T47D (cell line): Measurements from ENCODE around the gene GPATCH11.
A peak's percentile ranks its signal among the peaks of the same experiment; 100 is the strongest.

Source experiments
- DNase-seq, 2 experiments: peaks; one replicate each; pipeline versions ENCODE4 v3.0.0 to v3.0.0-alpha.2; 2011 to 2012; ENCODE audit warnings: low read depth in 1 of 2, low spot score in 1 of 2
- JUND ChIP-seq: IDR thresholded peaks from 2 replicates; pipeline ENCODE4 v1.6.1; 2012; ENCODE audit warnings: low read depth
- in situ Hi-C: cut with HindIII; loops from 2 replicates; pipeline ENCODE4 v1.10.0; 2016; ENCODE audit warnings: low sequenced_read_pairs, low pct_unique_long_range_greater_than_20kb

Gene GPATCH11

GRCh38 chr2:37083873-37084794 lies at the start of gene GPATCH11, which contains the start of gene HEATR5B:
GPATCH11 (plus strand) TSS chr2:37084518; CDS start chr2:37088382, 3,864 bp downstream.
HEATR5B (minus strand) TSS chr2:37084372; CDS start chr2:37083414, 958 bp downstream.
- TF ChIP-seq JUND: no peak
- DNase-seq: peak; percentile 86 to 95
- in situ Hi-C loops: no loop called here

- DNase-seq: no peak
- TF ChIP-seq JUND: no peak
- in situ Hi-C loops: no loop called here
Measured at GRCh38 chr2:37037771-37038170, 46.5 kb upstream of the GPATCH11 start.

GRCh38 chr2:37039580-37039979 lies 44.7 kb upstream of the GPATCH11 start:
- no peak for TF ChIP-seq JUND
- in situ Hi-C loops: no loop called here
- no peak for DNase-seq

GRCh38 chr2:37052600-37053332 lies 31.6 kb upstream of the GPATCH11 start:
- no peak for DNase-seq
- in situ Hi-C loops: no loop called here
- no peak for TF ChIP-seq JUND

DNA sequence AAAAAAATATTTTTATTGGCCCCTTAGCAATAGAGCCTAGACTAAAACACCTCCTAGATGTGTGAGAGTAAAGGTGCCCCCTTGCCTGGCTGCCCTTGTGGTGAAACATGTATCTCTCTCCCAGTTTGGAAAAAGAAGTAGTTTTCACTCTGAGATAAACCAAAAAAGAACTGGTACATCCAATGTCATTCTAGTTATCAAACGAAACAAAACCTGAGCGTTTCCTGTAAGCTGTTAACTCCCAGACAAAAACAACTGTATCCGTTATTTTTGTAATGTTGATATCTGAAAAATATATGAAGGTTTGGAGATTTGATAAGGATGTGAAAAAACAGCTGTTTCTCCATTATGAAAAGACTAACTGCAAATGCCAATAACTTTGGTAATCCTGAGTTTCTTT lies 24.5 kb upstream of the GPATCH11 start:
- no peak for DNase-seq
- in situ Hi-C loops: no loop called here
- TF ChIP-seq JUND: no peak

GRCh38 chr2:37060446-37060845 lies 23.9 kb upstream of the GPATCH11 start:
- no peak for DNase-seq
- in situ Hi-C loops: no loop called here
- TF ChIP-seq JUND: no peak

- in situ Hi-C loops: no loop called here
- no peak for DNase-seq
- no peak for TF ChIP-seq JUND
Measured at GRCh38 chr2:37061013-37061711, 23.2 kb upstream of the GPATCH11 start.

DNA sequence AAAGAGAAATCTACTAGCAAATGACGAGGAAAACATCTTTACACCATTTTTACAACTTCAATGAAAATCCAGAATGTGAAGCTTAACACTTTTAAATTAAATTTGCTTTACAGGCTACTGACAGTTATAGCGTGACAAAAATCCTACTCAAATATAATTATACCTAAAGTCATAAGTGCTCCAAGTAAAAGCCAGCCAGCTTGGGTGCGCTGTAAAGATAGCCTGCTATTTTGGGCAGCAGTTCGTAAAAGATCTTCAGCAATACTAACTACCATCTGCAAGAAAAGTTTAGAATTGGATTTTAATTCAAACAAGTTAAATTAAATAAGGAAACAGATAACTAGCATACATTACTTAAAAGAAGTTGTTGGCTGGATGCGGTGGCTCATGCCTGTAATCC lies 22.5 kb upstream of the GPATCH11 start:
- no peak for TF ChIP-seq JUND
- no peak for DNase-seq
- in situ Hi-C loops: no loop called here

DNA sequence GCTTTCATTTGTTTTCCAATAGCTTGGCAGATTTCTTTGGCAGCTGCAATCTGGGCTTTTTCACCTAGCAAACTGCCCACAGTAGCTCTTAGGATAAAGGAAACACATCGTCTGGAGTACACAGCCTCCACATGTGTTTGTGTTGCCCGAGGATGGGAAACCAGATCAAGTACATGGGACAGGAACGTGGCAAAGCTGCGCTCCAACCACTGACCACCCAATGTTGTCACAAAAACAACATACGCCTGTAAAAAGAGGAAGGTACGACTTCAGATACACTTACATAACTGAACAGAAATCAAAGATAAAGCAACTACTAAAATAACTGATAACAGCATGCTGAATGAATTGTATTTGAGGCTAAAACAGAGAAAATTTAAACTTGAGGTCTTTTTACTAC lies 15.6 kb upstream of the GPATCH11 start:
- no peak for TF ChIP-seq JUND
- in situ Hi-C loops: no loop called here
- no peak for DNase-seq

DNA sequence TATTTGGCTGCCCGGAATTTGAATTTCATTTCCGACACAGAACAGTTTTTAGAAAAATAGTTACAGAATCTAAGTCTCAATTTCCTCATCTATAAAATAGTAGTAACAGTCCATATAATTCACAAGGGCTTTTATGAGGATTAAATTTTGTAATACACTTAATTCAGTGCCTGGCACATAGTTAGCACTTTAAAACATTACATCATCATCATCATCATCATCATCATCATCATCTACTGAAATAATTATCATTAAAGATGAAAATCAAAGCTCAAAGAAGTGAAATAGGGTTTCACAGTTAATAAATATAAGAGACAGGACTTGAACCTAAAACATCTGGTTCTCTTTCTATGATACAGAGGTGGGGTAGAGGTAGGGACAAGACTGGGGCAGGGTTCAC lies 13.4 kb upstream of the GPATCH11 start:
- DNase-seq: no peak
- TF ChIP-seq JUND: no peak
- in situ Hi-C loops: no loop called here

- DNase-seq: no peak
- TF ChIP-seq JUND: no peak
- in situ Hi-C loops: no loop called here
Measured at GRCh38 chr2:37080266-37080665, 4.1 kb upstream of the GPATCH11 start.

GRCh38 chr2:37080689-37081088 lies 3.6 kb upstream of the GPATCH11 start:
- TF ChIP-seq JUND: no peak
- no peak for DNase-seq

More at GRCh38 chr2:37080689-37081088, 3.6 kb upstream of the GPATCH11 start:
- in situ Hi-C loops: no loop called here
